Activated CD4-positive, alpha-beta T cell treated with anti-CD3 and anti-CD28 coated beads for 48 hours (primary cell): Measurements from ENCODE around the gene PIK3CA.
A peak's percentile ranks its signal among the peaks of the same experiment; 100 is the strongest.
"Not testable (repeated sequence)": the region's sequence is repeated elsewhere in the genome, so short reads cannot be mapped to it uniquely, and the experiment has no call there.

Experiments
- DNase-seq: peaks from one replicate; pipeline ENCODE4 v3.0.0-alpha.2; 2020

The PIK3CA gene

DNA sequence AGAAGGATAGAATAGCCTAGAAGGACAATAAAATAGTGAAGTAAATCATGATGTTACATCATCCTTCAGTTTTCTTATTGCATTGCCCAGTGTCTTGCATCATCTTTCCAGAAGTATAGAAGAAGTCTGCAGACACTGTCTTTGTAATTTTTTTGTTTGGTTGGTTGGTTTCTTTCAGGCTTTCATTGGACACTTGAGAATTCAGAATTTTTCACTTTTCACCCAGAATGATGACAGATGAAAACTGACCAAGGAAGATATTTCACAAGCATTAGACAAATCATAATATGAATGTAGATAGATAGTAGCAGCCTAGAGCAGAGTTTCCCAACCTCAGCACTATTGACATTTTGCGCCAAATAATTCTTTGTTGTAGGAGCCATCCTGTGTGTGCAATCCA is 67.4 kb downstream of the PIK3CA start:
- not testable (repeated sequence) for DNase-seq

DNA sequence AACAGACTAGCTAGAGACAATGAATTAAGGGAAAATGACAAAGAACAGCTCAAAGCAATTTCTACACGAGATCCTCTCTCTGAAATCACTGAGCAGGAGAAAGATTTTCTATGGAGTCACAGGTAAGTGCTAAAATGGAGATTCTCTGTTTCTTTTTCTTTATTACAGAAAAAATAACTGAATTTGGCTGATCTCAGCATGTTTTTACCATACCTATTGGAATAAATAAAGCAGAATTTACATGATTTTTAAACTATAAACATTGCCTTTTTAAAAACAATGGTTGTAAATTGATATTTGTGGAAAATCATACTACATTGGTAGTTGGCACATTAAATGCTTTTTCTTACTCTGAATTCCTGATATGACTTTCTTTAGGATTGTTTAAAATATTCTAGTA is 70.1 kb downstream of the PIK3CA start:
- DNase-seq = not testable (repeated sequence)

DNA sequence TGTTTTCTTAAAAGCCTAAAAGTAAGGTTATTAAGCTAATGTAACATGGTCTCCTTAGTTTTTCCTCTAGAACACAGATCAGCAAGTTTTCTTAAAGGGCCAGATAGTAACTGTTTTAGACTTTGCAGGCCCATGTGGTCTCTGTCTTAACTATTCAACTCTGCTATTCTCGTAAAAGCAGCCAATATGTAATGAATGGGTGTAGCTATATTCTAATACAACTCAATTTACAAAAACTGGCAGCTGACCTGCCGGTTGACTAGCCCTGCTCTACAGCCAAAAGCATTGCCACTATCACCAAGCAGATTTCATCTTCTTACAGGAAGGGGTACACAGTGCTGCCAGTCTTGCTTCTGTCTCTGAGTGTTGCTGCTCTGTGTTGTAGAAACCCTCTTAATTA is 75.4 kb downstream of the PIK3CA start:
- DNase-seq = no peak

- DNase-seq = no peak
These were observed 76.4 kb downstream of the PIK3CA start for GRCh38 chr3:179224584-179224983.

GRCh38 chr3:179227349-179227748 is 79.2 kb downstream of the PIK3CA start:
- DNase-seq = no peak

DNA sequence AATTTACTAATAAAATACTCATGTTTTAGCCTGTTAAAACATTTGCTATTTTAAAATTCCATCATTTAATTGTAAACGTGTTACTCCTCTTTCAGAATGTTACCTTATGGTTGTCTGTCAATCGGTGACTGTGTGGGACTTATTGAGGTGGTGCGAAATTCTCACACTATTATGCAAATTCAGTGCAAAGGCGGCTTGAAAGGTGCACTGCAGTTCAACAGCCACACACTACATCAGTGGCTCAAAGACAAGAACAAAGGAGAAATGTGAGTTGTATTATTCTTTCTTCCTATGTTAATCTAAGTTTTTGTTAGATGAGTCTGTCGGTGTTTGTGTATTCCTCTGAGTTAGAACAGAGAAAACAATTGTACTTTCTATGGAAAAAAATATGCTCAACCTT is 81.0 kb downstream of the PIK3CA start:
- no peak for DNase-seq

DNA sequence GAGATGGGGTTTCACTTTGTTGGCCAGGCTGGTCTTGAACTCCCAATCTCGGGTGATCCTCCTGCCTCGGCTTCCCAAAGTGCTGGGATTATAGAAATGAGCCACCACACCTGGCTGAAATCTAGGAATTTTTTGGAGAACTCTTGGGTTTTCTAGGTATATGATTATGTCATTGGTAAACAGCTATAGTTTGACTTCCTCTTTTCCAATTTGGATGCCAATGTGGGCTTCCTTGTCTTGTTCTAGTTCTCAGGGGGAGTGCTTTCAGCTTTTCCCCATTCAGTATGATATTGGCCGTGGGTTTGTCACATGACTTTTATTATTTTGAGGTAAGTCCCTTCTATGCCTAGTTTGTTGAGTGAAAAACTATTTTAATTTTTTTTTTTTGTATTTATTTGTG is 84.9 kb downstream of the PIK3CA start:
- DNase-seq = no peak

DNA sequence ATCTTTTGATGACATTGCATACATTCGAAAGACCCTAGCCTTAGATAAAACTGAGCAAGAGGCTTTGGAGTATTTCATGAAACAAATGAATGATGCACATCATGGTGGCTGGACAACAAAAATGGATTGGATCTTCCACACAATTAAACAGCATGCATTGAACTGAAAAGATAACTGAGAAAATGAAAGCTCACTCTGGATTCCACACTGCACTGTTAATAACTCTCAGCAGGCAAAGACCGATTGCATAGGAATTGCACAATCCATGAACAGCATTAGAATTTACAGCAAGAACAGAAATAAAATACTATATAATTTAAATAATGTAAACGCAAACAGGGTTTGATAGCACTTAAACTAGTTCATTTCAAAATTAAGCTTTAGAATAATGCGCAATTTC is 86.0 kb downstream of the PIK3CA start:
- no peak for DNase-seq

- DNase-seq = no peak
These were observed 88.6 kb downstream of the PIK3CA start for GRCh38 chr3:179236669-179237301.

GRCh38 chr3:179240299-179240698 is 92.1 kb downstream of the PIK3CA start:
- DNase-seq = not testable (repeated sequence)

DNA sequence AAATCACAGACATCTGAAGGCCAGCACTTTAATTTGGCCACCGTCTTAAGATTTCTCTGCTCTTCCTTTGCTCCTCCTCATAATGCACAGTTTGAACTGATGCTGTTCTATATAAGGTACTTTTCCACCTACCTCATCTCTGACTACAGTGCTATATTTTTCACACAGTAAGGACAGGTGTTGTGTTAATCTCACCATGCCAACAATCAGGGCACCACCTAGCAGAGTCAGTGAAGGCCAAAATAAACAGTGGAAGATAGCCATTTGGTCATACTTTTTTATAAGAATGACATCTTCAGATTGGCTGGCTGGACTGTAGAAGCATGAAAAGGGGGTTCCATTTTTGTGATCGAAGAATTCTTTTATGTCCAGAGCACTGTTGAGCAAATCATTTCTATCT is 94.7 kb downstream of the PIK3CA start:
- not testable (repeated sequence) for DNase-seq

GRCh38 chr3:179244878-179245277 is 96.7 kb downstream of the PIK3CA start:
- no peak for DNase-seq

- no peak for DNase-seq
These were observed 99.3 kb downstream of the PIK3CA start for GRCh38 chr3:179247289-179248015.

DNA sequence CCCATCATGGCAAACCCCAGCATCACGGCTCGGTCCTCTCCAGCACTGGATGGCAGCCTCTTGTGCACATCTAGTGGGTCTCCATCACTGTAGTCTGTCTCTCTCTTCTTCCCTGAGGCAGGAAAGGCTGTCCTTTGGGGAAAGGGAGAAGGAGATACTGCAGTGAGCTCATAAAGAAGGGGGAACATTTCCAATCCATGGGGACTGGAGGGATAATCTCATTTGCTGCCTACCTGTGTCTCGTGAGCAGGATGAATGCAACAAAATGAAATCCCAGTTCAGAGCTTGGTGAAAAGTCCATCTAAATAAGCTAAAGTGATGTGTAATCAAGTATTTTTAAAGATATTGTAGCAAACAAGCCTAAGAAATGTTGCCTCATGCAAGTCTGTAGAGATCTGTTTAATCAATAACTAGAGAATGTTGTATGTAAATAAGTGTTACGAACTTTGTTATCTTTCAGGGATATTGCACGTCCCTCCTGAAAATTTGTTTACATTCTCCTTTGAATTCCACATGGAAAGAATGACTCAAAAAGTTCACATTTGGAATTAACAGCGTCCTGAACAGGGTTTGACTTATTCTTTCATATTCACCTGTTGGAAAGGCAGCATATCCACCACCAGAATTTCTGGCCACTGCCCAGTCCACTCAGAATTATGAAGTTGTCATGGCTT is 102.8 kb downstream of the PIK3CA start, which contains the start of gene KCNMB3:
TSS of gene KCNMB3 (minus strand) at position 312 of the 674 bp plus-strand sequence. CDS start at position 188, 124 bp downstream.
- no peak for DNase-seq

- no peak for DNase-seq
These were observed 108.7 kb downstream of the PIK3CA start for GRCh38 chr3:179256813-179257212.

DNA sequence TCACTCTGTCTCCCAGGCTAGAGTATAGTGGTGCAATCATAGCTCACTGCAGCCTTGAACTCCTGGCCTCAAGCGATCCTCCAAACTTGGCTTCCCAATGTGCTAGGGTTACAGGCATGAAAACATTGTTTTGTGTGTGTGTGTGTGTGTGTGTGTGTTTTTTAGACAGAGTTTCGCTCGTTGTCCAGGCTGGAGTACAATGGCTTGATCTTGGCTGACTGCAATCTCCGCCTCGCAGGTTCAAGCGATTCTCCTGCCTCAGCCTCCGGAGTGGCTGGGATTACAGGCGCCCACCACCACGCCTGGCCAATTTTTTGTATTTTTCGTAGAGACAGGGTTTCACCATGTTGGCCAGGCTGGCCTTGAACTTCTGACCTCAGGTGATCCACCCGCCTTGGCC is 109.6 kb downstream of the PIK3CA start:
- not testable (repeated sequence) for DNase-seq

DNA sequence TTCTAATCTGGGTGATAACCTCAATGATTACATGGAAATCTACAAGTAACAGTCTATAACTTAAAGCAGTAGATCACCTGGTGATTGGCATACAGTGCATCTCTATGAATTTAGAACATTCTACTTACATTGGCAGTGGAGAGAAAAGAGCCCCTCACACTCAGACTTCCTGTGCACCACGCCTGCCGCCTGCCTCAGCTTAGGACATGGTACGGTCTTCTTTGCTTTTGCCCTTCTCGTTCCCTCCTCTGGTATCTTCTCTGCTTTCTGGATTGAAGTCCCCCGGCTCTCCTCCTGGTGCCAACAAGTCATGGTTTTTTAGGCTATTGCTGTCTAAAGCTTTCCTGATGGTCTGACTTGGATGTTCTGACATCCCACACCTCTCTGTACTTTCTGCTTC is 110.7 kb downstream of the PIK3CA start:
- no peak for DNase-seq

DNA sequence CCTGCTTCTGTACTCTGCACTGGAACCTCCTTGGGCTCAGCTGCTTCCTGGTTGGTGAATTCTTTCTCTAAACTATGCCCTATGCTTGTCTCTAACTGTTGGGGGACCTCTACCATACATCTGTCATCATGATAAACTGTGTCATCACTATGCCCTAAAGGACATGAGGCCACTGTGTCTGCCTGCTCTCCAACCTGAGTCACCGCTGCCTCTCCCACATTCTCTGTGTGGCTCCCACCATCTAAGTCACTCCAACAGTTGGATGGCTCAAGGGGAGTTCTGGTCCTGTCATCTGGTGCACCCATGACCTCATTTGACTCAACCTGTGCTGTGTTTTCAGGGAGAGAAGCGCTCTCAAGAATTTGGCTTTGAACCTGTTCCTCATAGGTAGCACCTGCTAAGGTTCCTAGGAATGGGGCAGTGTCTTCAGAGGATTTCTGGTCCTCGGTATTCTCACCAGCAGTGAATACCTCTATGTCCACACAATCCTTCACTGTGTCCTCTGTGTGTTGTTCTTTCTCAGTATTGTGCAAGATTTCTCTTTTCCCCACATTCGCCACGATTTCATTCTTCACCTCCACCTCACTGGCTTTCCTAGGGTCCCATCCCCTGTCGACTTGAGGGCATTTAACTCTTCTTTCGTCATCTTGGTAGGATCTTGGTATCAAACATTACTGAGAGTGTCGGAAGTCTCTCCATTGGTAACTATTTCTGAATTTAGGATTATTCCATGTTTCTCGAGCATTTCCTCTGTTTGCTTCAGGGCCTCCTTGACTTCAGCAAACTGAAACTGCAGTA is 112.0 kb downstream of the PIK3CA start:
- DNase-seq = peak; percentile 6

- peak; percentile 68 for DNase-seq
These were observed 113.0 kb downstream of the PIK3CA start for GRCh38 chr3:179260949-179261765.

GRCh38 chr3:179263134-179263533 is 115.0 kb downstream of the PIK3CA start:
- DNase-seq = no peak

GRCh38 chr3:179264449-179264848 is 116.3 kb downstream of the PIK3CA start:
- no peak for DNase-seq

DNA sequence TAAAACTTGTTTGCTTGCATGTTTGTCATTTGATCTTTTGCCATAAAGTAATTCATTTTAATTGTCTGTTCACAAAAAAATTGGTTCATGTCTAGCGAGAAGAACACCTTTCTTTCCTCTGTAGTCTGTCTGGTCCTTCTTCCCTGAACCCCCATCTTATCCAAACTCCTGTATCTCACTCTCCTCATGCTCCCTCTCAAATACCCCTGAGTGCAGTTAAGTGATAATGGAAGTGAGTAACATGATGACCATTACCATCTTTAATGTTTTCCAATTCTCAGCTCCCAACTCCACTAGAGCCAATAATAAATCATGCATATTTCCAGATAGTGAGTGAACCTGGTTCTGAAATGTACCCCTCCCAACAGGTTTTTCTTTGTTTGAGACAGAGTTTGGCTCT is 116.9 kb downstream of the PIK3CA start:
- no peak for DNase-seq
